ENCODE data around the gene JUND. TPM values are rescaled to one million over a fixed set of nuclear protein-coding genes. Genes with fewer than 3 reads are reported as not detected.

JUND gene
- total and polyA plus RNA-seq, 2 experiments from 2014 or later, result 40.0 to 181 TPM

- no peak overlapping the region for H3K27ac Mint-ChIP-seq
- Histone ChIP-seq H3F3A (replicated peaks; ENCODE audit: low read depth) (no peaks in the 10 kb centered on the region), H3K36me3 (ENCODE audit: insufficient read depth) (no peaks in the 10 kb centered on the region), H4K20me1 (replicated peaks; ENCODE audit: insufficient read depth) (no peaks in the 10 kb centered on the region), H3K4me2 (no peak overlapping the region), H2AFZ (no peak overlapping the region), H3K4me3 (no peak overlapping the region), H3K9me2 (ENCODE audit: insufficient read depth) (peaks cover 6% of the 10 kb centered on the region; the same call in 1 of the 2 replicates), H3K27ac (ENCODE audit: low read depth) (no peak overlapping the region), H3K4me1 (ENCODE audit: insufficient read depth) (no peaks in the 10 kb centered on the region), H3K79me2 (replicated peaks; ENCODE audit: insufficient read depth) (no peaks in the 10 kb centered on the region), H3K27me3 (ENCODE audit: insufficient read depth) (no peaks in the 10 kb centered on the region)
- DNase-seq (ENCODE audit: low spot score), result no peak
- peaks cover 20% of the 10 kb centered on the region for H3K27me3 Mint-ChIP-seq (ENCODE audit: insufficient read depth, low read depth, poor library complexity)
- H3K9me3 Mint-ChIP-seq, result peaks cover 9% of the 10 kb centered on the region; the same call in 1 of the 3 replicates
- no peak for TF ChIP-seq CTCF (conservative IDR thresholded peaks at IDR 0.05; ENCODE audit: low read depth in 2 of 2)
- no peak for TF ChIP-seq ZNF114 (CRISPR knock-in tag; IDR thresholded peaks at IDR 0.05)
- H3K36me3 Mint-ChIP-seq (ENCODE audit: low read depth), result peaks cover 5% of the 10 kb centered on the region; the same call in 1 of the 3 replicates
- H3K4me1 Mint-ChIP-seq, result no peaks in the 10 kb centered on the region
- ATAC-seq, result no peak
- H3K4me3 Mint-ChIP-seq, result no peak overlapping the region
Measured at GRCh38 chr19:18262144-18262543, 19.3 kb downstream of the JUND start.

GRCh38 chr19:18261474-18261873, 19.9 kb downstream of the JUND start:
- Histone ChIP-seq H2AFZ (no peak overlapping the region), H3K27me3 (ENCODE audit: insufficient read depth) (no peaks in the 10 kb centered on the region), H3K9me2 (ENCODE audit: insufficient read depth) (peaks cover 6% of the 10 kb centered on the region; the same call in 1 of the 2 replicates), H4K20me1 (replicated peaks; ENCODE audit: insufficient read depth) (no peaks in the 10 kb centered on the region), H3K4me1 (ENCODE audit: insufficient read depth) (no peaks in the 10 kb centered on the region), H3F3A (replicated peaks; ENCODE audit: low read depth) (no peaks in the 10 kb centered on the region), H3K36me3 (ENCODE audit: insufficient read depth) (no peaks in the 10 kb centered on the region), H3K27ac (ENCODE audit: low read depth) (no peak overlapping the region), H3K79me2 (replicated peaks; ENCODE audit: insufficient read depth) (no peaks in the 10 kb centered on the region), H3K4me3 (no peak overlapping the region), H3K4me2 (no peak overlapping the region)
- TF ChIP-seq STAT1 (IDR thresholded peaks at IDR 0.05; ENCODE audit: unreplicated experiment) (no peak), CREB1 (CRISPR knock-in tag; IDR thresholded peaks at IDR 0.05; ENCODE audit: low read depth) (no peak), JUNB (IDR thresholded peaks at IDR 0.05; ENCODE audit: unreplicated experiment) (no peak), EZH2phosphoT487 (IDR thresholded peaks at IDR 0.05; ENCODE audit: unreplicated experiment) (no peak), POLR2AphosphoS5 (IDR thresholded peaks at IDR 0.05; ENCODE audit: low read depth) (no peak)
- Mint-ChIP-seq H3K36me3 (ENCODE audit: low read depth) (peaks cover 5% of the 10 kb centered on the region; the same call in 1 of the 3 replicates), H3K9me3 (peaks cover 9% of the 10 kb centered on the region; the same call in 1 of the 3 replicates), H3K4me3 (no peak overlapping the region), H3K27me3 (ENCODE audit: insufficient read depth, low read depth, poor library complexity) (peaks cover 18% of the 10 kb centered on the region), H3K27ac (no peak overlapping the region), H3K4me1 (no peaks in the 10 kb centered on the region)
- ATAC-seq, result no peak
- DNase-seq (ENCODE audit: low spot score), result no peak

GRCh38 chr19:18259893-18260292, 21.5 kb downstream of the JUND start:
- no peak overlapping the region for H3K27ac ChIP-seq (ENCODE audit: low read depth)
- H4K20me1 ChIP-seq (replicated peaks; ENCODE audit: insufficient read depth), result no peaks in the 10 kb centered on the region
- DNase-seq (ENCODE audit: low spot score), result no peak
- peaks cover 15% of the 10 kb centered on the region for H3K27me3 Mint-ChIP-seq (ENCODE audit: insufficient read depth, low read depth, poor library complexity)
- no peaks in the 10 kb centered on the region for H3K79me2 ChIP-seq (replicated peaks; ENCODE audit: insufficient read depth)
- H3K4me3 Mint-ChIP-seq, result no peak overlapping the region
- H3K27ac Mint-ChIP-seq, result no peak overlapping the region
- no peaks in the 10 kb centered on the region for H3K36me3 ChIP-seq (ENCODE audit: insufficient read depth)
- H3K9me2 ChIP-seq (ENCODE audit: insufficient read depth), result peaks cover 6% of the 10 kb centered on the region; the same call in 1 of the 2 replicates
- H3F3A ChIP-seq (replicated peaks; ENCODE audit: low read depth), result peaks cover under 1% of the 10 kb centered on the region; the same call in 1 of the 2 replicates
- no peak overlapping the region for H3K4me3 ChIP-seq
- H3K4me1 ChIP-seq (ENCODE audit: insufficient read depth), result peaks cover 7% of the 10 kb centered on the region; the same call in 1 of the 2 replicates
- no peak overlapping the region for H2AFZ ChIP-seq
- peaks cover 9% of the 10 kb centered on the region; the same call in 1 of the 3 replicates for H3K9me3 Mint-ChIP-seq
- H3K27me3 ChIP-seq (ENCODE audit: insufficient read depth), result no peaks in the 10 kb centered on the region
- H3K36me3 Mint-ChIP-seq (ENCODE audit: low read depth), result no peaks in the 10 kb centered on the region; the same call in 2 of the 3 replicates
- no peak overlapping the region for H3K4me2 ChIP-seq
- ATAC-seq, result no peak
- peaks cover 4% of the 10 kb centered on the region for H3K4me1 Mint-ChIP-seq
- TF ChIP-seq ZNF114 (CRISPR knock-in tag; IDR thresholded peaks at IDR 0.05), result no peak
- TF ChIP-seq NANOG (IDR thresholded peaks at IDR 0.05; ENCODE audit: borderline replicate concordance), result no peak
- no peak for TF ChIP-seq CREB1 (CRISPR knock-in tag; IDR thresholded peaks at IDR 0.05; ENCODE audit: low read depth)
- no peak for TF ChIP-seq CTCF (conservative IDR thresholded peaks at IDR 0.05; ENCODE audit: low read depth in 2 of 2)
- TF ChIP-seq POLR2AphosphoS5 (IDR thresholded peaks at IDR 0.05; ENCODE audit: low read depth), result no peak
- TF ChIP-seq REST (IDR thresholded peaks at IDR 0.05; ENCODE audit: unreplicated experiment), result no peak
- no peak for TF ChIP-seq ETS1 (IDR thresholded peaks at IDR 0.05)
- no peak for TF ChIP-seq STAT1 (IDR thresholded peaks at IDR 0.05; ENCODE audit: unreplicated experiment)
